ENCODE results near the gene TLE6. TPM values are rescaled to one million over a fixed set of nuclear protein-coding genes. Genes with fewer than 3 reads are reported as not detected.

The TLE6 gene
- total RNA-seq, 1 donor from 2014 or later, result 0.59 TPM

- H3K27ac Mint-ChIP-seq (ENCODE audit: unreplicated experiment), result no peak overlapping the region
- H3K4me3 Mint-ChIP-seq (ENCODE audit: unreplicated experiment), result no peak overlapping the region
- DNase-seq (ENCODE audit: low spot score), result no peak
- TF ChIP-seq CTCF (IDR thresholded peaks at IDR 0.05; ENCODE audit: unreplicated experiment), result no peak
- H3K4me1 Mint-ChIP-seq (ENCODE audit: unreplicated experiment), result peaks cover 12% of the 10 kb centered on the region
- H3K27me3 Mint-ChIP-seq (ENCODE audit: unreplicated experiment), result peaks cover 13% of the 10 kb centered on the region
- no peaks in the 10 kb centered on the region for H3K36me3 Mint-ChIP-seq (ENCODE audit: low read depth, unreplicated experiment)
- no peaks in the 10 kb centered on the region for H3K9me3 Mint-ChIP-seq (ENCODE audit: unreplicated experiment)
Observed at GRCh38 chr19:2978772-2979171, 1.4 kb downstream of the TLE6 start.

DNA sequence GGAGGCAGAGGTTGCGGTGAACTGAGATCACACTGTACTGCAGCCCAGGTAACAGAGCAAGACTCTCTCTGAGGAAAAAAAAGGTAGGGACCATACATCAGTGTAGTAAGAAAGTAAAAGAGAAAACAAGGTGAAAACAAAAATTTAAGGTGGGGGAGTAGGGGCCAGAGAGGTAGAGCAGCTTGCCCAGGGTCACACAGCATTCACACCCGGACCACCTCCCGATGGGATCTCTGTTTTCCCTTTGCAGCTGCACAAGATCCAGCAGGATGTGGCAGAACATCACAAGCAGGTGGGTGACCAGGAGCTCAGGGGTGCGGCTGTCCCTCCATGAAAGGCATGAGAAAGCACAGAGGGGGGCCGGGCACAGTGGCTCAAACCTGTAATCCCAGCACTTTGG is 4.5 kb downstream of the TLE6 start:
- Mint-ChIP-seq H3K4me1 (ENCODE audit: unreplicated experiment) (peaks cover 3% of the 10 kb centered on the region), H3K27ac (ENCODE audit: unreplicated experiment) (no peak overlapping the region), H3K9me3 (ENCODE audit: unreplicated experiment) (no peaks in the 10 kb centered on the region), H3K36me3 (ENCODE audit: low read depth, unreplicated experiment) (no peaks in the 10 kb centered on the region), H3K4me3 (ENCODE audit: unreplicated experiment) (no peak overlapping the region), H3K27me3 (ENCODE audit: unreplicated experiment) (peaks cover 11% of the 10 kb centered on the region)
- no peak for TF ChIP-seq CTCF (IDR thresholded peaks at IDR 0.05; ENCODE audit: unreplicated experiment)
- DNase-seq (ENCODE audit: low spot score), result no peak

GRCh38 chr19:2982561-2982960 is 5.2 kb downstream of the TLE6 start:
- H3K27ac Mint-ChIP-seq (ENCODE audit: unreplicated experiment), result no peak overlapping the region
- H3K4me1 Mint-ChIP-seq (ENCODE audit: unreplicated experiment), result peaks cover 6% of the 10 kb centered on the region
- H3K27me3 Mint-ChIP-seq (ENCODE audit: unreplicated experiment), result peaks cover 11% of the 10 kb centered on the region
- TF ChIP-seq CTCF (IDR thresholded peaks at IDR 0.05; ENCODE audit: unreplicated experiment), result no peak
- DNase-seq (ENCODE audit: low spot score), result no peak
- H3K9me3 Mint-ChIP-seq (ENCODE audit: unreplicated experiment), result no peaks in the 10 kb centered on the region
- H3K4me3 Mint-ChIP-seq (ENCODE audit: unreplicated experiment), result no peak overlapping the region
- H3K36me3 Mint-ChIP-seq (ENCODE audit: low read depth, unreplicated experiment), result no peaks in the 10 kb centered on the region

GRCh38 chr19:2982983-2983350 is 5.6 kb downstream of the TLE6 start:
- no peak overlapping the region for H3K27ac Mint-ChIP-seq (ENCODE audit: unreplicated experiment)
- H3K27me3 Mint-ChIP-seq (ENCODE audit: unreplicated experiment), result peaks cover 11% of the 10 kb centered on the region
- DNase-seq (ENCODE audit: low spot score), result no peak
- no peaks in the 10 kb centered on the region for H3K9me3 Mint-ChIP-seq (ENCODE audit: unreplicated experiment)
- H3K36me3 Mint-ChIP-seq (ENCODE audit: low read depth, unreplicated experiment), result no peaks in the 10 kb centered on the region
- no peak for TF ChIP-seq CTCF (IDR thresholded peaks at IDR 0.05; ENCODE audit: unreplicated experiment)
- peaks cover 6% of the 10 kb centered on the region for H3K4me1 Mint-ChIP-seq (ENCODE audit: unreplicated experiment)
- no peak overlapping the region for H3K4me3 Mint-ChIP-seq (ENCODE audit: unreplicated experiment)

DNA sequence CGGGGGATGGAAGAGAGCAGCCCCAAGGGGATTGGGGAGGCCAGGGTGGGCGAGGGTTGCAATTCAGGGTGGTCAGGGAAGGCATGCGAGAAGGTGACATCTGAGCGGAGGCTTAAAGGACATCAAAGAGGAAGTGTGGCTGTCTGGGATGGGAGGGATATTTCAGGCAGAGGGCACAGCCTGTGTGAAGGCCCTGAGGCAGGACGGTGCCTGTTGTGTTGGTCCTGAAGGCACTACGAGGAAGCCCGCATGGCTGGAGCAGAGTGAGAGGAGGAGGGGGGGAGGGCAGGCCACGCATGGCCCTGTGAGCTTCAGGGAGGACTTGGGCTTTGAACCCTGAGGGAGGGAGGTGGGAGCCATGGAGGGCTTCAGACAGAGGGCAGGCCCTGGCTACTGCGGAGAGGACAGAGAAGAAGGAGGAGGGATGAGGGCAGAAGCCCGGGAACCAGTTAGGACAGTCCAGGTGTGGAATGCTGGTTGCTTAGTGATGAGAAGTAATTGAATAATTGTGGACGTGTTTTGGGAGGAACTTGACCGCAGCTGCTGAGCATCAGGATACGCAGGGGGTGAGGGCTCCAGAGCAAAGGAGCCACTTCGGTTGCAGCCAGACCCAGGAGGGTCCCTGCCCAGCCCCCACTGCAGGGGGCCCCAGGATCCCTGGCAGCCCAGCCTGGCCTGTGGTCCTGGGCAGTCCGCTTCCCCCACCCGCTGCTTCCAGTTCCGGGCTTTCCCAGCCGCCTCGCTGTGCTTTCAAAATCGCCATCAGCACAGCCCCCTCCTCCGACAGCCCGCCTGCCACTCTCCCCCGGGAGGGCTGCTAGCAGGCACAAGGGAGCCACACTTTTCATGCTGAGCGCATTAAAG is 6.2 kb downstream of the TLE6 start:
- Mint-ChIP-seq H3K4me3 (ENCODE audit: unreplicated experiment) (no peak overlapping the region), H3K4me1 (ENCODE audit: unreplicated experiment) (peaks cover 6% of the 10 kb centered on the region), H3K27me3 (ENCODE audit: unreplicated experiment) (peaks cover 11% of the 10 kb centered on the region), H3K27ac (ENCODE audit: unreplicated experiment) (no peak overlapping the region), H3K9me3 (ENCODE audit: unreplicated experiment) (no peaks in the 10 kb centered on the region), H3K36me3 (ENCODE audit: low read depth, unreplicated experiment) (no peaks in the 10 kb centered on the region)
- peak; percentile 54 for DNase-seq (ENCODE audit: low spot score)
- no peak for TF ChIP-seq CTCF (IDR thresholded peaks at IDR 0.05; ENCODE audit: unreplicated experiment)

Data from endothelial cell (in vitro differentiated cells).